LoVo (cell line): ENCODE data around the gene SUN2.

Experiments
- DNase-seq: peaks from one replicate; pipeline ENCODE4 v3.0.0-alpha.2; 2016; ENCODE audit warnings: low spot score

SUN2 gene

DNA sequence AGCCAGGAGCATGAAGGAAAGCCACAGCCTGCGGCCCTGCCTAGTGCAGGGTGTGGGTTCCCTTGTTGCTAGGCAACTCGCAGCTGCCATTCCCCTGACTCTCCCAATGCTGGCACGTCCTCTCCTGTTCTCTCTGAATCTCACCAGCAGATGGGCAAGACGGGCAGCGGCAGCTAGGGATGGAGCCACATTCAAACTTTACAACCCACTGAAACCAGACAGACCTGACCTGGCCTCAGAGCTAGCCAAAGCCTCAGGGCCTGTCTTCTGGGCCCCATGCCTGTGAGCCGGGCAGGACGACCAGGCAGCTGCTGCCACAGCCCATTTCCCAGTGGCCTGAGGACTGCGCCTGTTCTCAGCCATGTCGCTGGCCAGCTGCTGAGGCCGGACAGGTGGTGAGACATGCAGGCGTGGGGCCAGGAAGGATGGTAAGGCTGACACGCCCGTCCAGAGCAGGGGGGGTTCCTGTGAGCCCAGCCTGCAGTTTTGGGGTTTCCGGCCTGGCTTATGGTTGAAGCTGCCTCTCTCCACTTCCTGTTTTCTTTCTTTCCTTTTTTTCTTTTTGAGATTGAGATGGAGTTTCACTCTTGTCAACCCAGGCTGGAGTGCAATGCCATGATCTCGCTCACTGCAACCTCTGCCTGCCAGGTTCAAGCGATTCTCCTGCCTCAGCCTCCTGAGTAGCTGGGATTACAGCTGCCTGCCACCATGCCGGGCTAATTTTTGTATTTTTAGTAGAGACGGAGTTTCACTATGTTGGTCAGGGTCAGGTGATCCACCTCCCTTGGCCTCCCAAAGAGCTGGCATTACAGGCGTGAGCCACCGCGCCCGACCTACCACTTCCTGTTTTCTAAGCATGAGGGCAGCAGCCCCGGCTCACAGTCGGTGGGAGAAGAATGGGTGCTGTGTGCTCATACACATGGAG, 4.1 kb downstream of the SUN2 start:
- DNase-seq = no peak

GRCh38 chr22:38751066-38751421, 4.8 kb downstream of the SUN2 start:
- no peak for DNase-seq

DNA sequence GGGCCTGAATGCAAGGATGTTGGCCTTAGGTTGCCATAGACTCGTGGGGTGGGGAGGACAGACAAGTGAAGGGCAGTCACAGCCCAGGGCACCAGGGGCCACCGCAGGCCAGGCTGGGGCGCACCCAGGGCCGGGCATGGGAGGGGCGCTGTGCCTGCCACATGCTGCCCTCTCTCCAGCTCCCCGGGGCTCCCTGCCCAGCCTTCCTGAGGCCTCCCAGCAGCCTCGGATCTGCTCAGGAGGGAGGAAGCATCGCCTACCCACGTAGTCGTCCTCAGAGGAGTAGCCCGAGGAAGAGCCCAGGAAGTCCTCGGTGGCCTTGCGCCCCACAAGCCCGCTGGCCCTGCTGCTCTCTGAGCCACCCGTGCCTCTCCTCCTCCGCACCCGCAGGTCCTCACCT, 5.2 kb downstream of the SUN2 start:
- no peak for DNase-seq

GRCh38 chr22:38750104-38750503, 5.7 kb downstream of the SUN2 start:
- no peak for DNase-seq

DNA sequence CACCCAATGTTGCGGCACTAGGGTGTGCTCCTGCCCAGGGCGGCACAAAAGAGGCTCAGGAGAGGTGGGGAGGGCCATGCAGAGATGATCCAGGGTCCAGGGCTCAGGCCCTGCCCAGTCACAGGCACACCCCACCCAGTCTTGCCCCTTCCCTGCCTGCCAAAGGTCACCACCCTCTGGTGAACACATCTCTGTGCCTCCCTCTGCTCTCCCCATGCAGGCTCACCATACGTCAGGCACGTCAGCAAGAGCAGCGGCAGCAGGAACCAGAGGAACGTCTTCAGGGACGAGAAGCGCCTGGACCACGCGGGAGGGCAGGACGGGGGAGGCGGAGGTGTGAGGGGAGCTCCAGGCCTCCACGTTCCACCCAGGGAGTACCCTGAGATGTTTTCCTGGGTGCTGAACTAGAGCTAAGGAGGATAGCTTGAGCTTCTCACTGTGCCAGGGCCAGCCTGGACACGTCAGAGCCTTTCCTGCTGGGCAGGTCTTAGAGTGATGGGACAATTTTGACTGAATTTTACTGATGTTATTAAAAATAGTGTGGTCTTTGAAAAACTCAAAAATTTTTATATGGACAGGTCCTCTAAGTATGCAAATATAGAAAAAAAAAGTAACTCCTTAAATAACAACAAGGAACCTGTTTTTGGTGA, 7.2 kb downstream of the SUN2 start:
- DNase-seq = no peak

DNA sequence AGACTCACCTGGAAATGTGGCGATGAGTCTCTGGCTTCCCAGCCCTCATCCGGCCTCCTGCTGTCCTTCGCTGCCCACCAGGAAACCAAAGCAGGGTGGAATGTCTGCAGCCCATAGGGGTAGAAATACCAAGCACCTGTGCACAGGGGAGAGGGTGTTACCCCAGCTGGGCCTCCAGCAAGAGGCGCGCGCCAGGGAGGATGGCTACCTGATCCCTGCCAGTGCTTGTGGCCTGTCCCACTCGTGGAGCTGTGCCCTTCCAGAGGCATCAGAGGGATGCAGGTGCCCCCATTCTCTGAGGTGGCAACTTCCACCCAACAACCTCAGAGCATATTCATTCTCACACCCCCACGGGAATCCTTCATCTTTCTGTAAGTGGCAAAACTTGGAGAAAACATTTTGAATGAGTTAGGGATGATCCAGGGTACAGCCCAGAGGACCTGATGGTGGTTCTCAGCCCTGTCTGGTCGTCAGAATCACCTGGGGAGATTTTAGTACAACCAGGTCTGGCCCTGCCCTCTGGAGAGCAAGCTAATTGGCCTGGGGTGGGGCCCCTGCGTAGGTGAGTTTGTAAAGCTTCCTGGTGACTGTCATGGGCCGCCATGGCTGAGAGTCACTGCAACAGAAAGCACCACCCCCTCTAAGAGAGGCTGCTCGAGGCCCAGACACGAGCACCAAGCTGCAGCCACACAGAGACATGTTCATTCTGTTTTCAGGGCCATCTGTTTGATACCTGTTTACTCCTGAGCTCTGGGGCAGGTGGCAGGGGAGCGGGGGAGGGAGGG, 9.9 kb downstream of the SUN2 start:
- DNase-seq = no peak

DNA sequence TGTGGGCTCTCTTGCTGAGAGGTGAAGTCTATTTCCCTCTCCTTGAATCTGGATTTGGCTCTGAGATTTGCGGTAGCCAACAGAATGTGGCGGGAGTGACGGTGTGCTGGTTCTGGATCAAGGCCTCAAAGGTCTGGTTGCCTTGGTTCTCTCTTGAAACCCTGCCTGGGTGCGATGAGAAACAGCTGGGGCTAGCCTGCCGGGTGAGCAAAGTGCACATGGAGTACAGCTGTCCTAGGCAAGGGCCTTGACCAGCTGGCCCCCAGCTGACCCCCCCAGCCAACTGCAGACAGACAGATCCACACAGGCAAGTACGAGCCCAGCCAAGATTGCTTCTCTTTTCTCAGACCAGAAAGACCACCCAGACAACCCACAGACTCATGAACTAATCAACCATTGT, 10.8 kb downstream of the SUN2 start:
- DNase-seq = no peak

GRCh38 chr22:38742176-38742942, 13.4 kb downstream of the SUN2 start:
- DNase-seq = no peak

GRCh38 chr22:38741576-38741975, 14.2 kb downstream of the SUN2 start:
- DNase-seq = no peak

DNA sequence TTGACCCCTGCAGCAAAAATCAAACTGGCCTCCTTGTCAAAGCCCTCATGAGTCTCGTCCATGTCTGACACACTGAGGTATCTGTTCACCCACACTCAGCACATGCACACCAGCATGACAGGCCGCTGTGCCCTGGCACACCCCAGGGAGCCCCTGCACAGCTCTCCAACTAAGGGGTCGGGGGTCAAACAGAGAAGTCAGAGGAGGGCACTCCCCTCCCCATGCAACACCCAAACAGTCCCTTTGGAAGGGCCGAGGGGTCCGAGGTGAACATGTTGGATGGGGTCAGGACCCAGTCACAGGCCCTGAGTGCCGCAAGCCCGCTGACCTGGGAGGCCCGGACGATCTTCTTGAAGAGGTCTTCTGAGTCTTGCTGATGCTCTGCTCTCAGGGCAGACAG, 14.6 kb downstream of the SUN2 start:
- DNase-seq = no peak

DNA sequence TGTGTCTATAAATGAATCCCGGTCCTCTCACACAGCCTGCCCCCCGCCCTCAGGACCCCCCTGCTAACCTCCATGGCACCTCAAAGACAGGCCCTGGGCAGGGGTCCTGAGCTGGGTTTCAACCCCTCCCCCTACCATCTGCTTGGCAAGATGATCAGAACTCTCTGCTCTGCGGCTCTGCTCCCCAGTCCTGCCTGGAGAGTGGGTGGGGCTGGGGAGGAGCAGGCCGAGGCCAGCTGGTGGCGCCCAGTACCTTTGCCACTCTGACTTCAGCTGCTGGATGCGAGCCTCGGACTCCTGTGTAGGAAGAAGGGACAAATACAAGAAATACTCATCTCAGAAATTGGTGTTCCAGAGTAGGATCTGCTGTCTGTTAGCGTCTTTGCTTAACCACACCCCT, 15.0 kb downstream of the SUN2 start:
- no peak for DNase-seq

- no peak for DNase-seq
These were observed 15.6 kb downstream of the SUN2 start for GRCh38 chr22:38740116-38740723.

DNA sequence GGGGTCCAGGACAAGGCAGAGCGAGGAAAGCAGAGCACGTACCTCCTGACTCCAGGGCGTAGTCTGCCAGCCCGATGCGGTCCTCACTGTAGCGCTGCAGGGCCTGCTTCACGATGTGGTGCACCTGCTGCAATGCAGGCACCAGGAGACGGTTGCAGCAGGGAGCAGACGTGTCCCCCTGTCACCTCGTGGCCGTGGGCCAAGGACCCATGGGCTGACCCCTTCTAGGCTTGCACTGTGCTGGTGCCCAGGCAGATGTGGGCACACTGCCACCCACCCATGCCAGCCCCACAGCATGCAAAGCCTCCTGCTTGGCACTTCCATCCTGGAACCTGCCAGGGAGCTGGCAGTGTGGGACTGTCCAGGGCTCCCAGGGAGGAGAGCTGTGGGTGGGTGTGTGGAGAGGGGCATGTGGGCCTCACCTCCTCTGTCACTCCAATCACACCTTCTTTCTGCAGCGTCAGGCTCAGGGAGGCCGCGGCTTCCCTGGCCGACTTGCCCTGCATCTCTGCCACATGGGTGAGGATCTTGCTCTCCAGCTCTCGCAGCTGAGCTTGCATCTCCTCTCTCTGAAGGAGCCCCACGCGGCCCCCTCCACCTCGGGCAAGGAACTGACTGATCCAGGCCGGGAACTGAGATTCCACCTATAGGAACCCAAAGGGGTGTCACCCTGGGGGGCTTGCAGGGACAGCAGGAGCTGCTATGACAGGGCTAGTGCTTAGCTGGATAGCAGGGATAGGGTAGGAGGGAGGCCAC, 16.3 kb downstream of the SUN2 start:
- no peak for DNase-seq

DNA sequence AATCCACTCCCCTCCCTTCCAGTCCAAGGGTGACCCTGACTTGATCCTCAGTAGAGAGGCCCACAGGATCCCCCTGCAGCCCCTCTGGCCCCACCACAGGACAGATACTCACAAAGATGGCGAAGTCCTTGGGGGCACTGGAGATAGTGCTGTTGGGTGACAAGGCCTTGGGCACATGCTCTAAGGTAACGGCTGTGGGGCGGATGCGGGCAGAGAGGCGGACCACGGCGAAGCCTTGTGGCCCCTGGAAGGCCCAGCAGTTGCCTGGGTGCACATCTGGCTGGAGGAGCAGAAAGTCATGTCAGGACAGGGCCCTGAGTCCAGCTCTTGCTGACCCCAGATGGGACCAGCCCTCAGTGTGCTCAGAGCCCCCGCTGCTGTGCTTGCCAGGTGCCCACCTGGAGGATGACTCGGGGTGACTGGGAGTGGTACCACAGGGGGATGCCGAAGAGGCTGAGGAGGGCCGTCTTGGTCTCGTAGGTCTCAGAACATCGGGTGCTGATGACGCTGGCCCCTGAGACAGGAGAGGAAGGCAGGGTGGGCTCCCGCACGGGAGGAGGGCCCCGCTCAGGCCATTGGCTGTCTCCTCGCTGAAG, 17.2 kb downstream of the SUN2 start:
- no peak for DNase-seq

DNA sequence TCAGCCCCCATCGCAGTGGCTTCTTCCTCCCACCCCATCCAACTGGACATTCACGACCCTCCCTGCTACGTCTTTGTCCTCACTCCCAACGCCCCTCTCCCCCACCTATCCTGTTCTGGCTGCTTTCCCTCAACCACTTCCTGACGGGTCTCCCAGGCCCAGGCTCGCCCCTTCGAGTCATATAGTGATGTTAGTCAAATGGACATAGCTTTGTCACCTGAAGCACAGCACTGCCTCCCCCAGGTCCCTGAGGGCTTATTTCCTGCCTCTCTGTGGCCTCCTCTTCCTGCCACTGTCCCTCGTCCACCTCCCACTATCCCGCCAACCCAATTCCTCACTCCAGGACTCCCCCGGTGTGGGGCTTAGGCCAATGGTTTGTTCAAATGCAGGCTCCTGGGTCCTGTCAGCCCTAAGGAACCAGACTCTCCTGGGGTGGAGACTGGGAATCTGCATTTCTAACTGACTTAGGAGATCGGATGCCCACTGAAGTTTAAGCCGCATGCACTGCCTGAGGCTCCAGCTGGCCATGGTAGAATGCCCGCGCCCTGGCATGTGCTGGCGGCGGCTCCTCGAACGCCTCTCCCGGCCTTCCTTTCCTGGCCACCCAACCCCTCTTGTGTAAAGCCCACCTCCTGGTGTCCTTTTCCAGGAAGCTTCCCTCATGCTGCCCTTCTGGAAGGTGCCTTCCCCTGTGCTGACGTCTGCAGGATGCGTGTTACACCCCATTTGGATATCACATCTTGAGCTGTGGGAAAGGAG, 18.3 kb downstream of the SUN2 start:
- DNase-seq = no peak

DNA sequence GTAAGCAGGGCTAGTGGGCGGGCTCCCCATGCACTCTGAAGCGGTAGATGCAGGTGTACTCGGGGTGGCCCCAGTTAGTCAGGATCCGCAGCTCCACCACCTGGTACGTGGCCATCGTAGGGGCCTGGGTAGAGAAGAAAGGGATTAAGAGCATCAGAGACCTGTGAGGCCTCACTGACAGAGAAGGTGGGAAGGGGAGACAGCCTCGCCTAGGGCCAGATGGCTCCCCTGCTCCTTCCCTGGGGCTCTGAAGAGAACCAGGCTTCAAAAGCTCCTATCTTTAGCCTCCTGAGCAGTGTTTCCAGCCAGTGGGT, 19.6 kb downstream of the SUN2 start:
- DNase-seq = no peak

GRCh38 chr22:38735465-38736256, 20.1 kb downstream of the SUN2 start:
- no peak for DNase-seq

DNA sequence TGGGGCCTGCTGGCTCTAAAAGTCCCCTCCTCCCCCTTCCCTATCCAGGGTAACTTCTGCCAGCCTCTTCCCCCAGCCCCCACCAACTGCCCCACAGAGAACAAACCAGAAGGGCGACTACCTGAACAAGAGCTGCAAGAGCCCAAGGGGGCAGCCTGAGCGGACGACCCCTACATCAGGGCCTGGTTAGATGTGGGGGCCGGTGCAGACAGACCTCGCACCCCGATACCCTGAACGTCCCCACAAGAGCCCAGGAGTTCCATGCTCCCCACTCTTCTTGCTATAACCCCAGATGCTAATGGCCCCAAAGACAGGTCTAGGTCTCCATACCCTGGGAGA, 20.7 kb downstream of the SUN2 start:
- DNase-seq = no peak

DNA sequence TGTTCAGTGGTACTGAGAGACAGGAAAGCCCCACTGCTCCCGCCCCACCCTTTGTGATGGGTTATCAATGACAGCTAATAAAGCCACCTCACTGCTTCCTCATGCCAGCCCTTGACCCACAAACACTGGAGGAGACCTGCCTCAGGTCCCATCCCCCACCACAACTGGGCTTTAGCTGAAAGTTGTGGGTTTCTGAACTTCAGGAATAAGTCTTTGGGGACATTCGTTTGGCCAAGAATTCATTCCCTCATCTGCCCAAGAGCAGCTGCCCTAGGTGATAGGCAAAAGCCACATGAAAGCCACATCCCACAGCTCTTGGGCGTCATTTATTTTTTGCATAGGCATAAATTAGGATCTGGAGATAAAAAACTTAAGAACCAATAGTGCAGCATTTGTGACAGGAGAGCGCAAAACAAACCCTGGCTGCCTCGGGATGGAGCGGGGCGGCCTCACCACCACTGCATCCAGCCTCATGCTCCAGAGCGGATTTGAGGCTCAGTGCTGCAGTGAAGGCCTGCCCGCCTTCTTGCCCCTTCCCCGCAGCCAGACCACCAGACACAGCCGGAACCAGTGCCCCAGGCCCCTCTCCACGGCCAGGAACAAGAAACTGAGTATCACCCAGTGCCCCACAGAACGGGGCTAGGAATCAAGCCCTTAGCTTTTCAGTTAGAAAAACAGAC, 21.2 kb downstream of the SUN2 start:
- DNase-seq = no peak
